ENCODE data around the gene PRICKLE1. TPM values are rescaled to one million over a fixed set of nuclear protein-coding genes. Genes with fewer than 3 reads are reported as not detected.

Gene PRICKLE1
- total RNA-seq, 1 experiment from 2014 or later: 14.1 TPM

- no peaks in the 10 kb centered on the region for H3K36me3 Mint-ChIP-seq (ENCODE audit: insufficient read depth, unreplicated experiment)
- no peak overlapping the region for H3K4me3 Mint-ChIP-seq (ENCODE audit: unreplicated experiment)
- ChIA-PET CTCF (interaction anchor here (0.7 kb wide), 1 partner anchor 68 kb away, joined by 4 read pairs; no protein-coding TSS in a partner anchor), POLR2A (no interaction called here)
- no peak overlapping the region for H3K27ac Mint-ChIP-seq (ENCODE audit: low read depth, unreplicated experiment)
- peaks cover 1% of the 10 kb centered on the region for H3K4me1 Mint-ChIP-seq (ENCODE audit: insufficient read depth, unreplicated experiment)
- TF ChIP-seq CTCF (IDR thresholded peaks at IDR 0.05; ENCODE audit: unreplicated experiment): no peak
- BruUV-seq (replicated peaks): no TSS peak
- no peak for DNase-seq (ENCODE audit: unreplicated experiment)
- H3K9me3 Mint-ChIP-seq (ENCODE audit: unreplicated experiment): peaks cover 8% of the 10 kb centered on the region
- intact Hi-C loops (cut with micrococcal nuclease): no loop called here
- no peaks in the 10 kb centered on the region for H3K27me3 Mint-ChIP-seq (ENCODE audit: insufficient read depth, unreplicated experiment)
Observed at GRCh38 chr12:42636993-42637392, 47.4 kb upstream of the PRICKLE1 start.

- Mint-ChIP-seq H3K4me3 (ENCODE audit: unreplicated experiment) (no peak overlapping the region), H3K27ac (ENCODE audit: low read depth, unreplicated experiment) (no peak overlapping the region), H3K4me1 (ENCODE audit: insufficient read depth, unreplicated experiment) (peaks cover 8% of the 10 kb centered on the region), H3K27me3 (ENCODE audit: insufficient read depth, unreplicated experiment) (no peaks in the 10 kb centered on the region), H3K9me3 (ENCODE audit: unreplicated experiment) (peaks cover 8% of the 10 kb centered on the region), H3K36me3 (ENCODE audit: insufficient read depth, unreplicated experiment) (no peaks in the 10 kb centered on the region)
- POLR2A ChIA-PET: interaction anchor here (0.6 kb wide), 1 partner anchor 96 kb away, joined by 3 read pairs; no protein-coding TSS in a partner anchor
- intact Hi-C loops (cut with micrococcal nuclease): no loop called here
- no peak for DNase-seq (ENCODE audit: unreplicated experiment)
- CTCF ChIA-PET: no interaction called here
- BruUV-seq (replicated peaks): no TSS peak
- no peak for TF ChIP-seq CTCF (IDR thresholded peaks at IDR 0.05; ENCODE audit: unreplicated experiment)
Observed at GRCh38 chr12:42633594-42633993, 44.0 kb upstream of the PRICKLE1 start.

- no peak for DNase-seq (ENCODE audit: unreplicated experiment)
- Mint-ChIP-seq H3K27ac (ENCODE audit: low read depth, unreplicated experiment) (peak overlapping the region; percentile 42), H3K4me1 (ENCODE audit: insufficient read depth, unreplicated experiment) (peaks cover 8% of the 10 kb centered on the region), H3K4me3 (ENCODE audit: unreplicated experiment) (no peak overlapping the region), H3K27me3 (ENCODE audit: insufficient read depth, unreplicated experiment) (no peaks in the 10 kb centered on the region), H3K9me3 (ENCODE audit: unreplicated experiment) (no peaks in the 10 kb centered on the region), H3K36me3 (ENCODE audit: insufficient read depth, unreplicated experiment) (no peaks in the 10 kb centered on the region)
- intact Hi-C loops (cut with micrococcal nuclease): no loop called here
- ChIA-PET POLR2A (no interaction called here), CTCF (interaction anchor here (0.6 to 0.9 kb wide), 2 partner anchors 12 to 114 kb away, joined by 3 read pairs; no protein-coding TSS in a partner anchor)
- TF ChIP-seq CTCF (IDR thresholded peaks at IDR 0.05; ENCODE audit: unreplicated experiment): no peak
- BruUV-seq (replicated peaks): no TSS peak
Observed at GRCh38 chr12:42631513-42631912, 42.0 kb upstream of the PRICKLE1 start.

GRCh38 chr12:42630314-42630713 lies 40.8 kb upstream of the PRICKLE1 start:
- TF ChIP-seq CTCF (IDR thresholded peaks at IDR 0.05; ENCODE audit: unreplicated experiment): no peak
- Mint-ChIP-seq H3K9me3 (ENCODE audit: unreplicated experiment) (no peaks in the 10 kb centered on the region), H3K4me1 (ENCODE audit: insufficient read depth, unreplicated experiment) (peaks cover 8% of the 10 kb centered on the region), H3K4me3 (ENCODE audit: unreplicated experiment) (no peak overlapping the region), H3K27me3 (ENCODE audit: insufficient read depth, unreplicated experiment) (no peaks in the 10 kb centered on the region), H3K27ac (ENCODE audit: low read depth, unreplicated experiment) (no peak overlapping the region), H3K36me3 (ENCODE audit: insufficient read depth, unreplicated experiment) (no peaks in the 10 kb centered on the region)
- intact Hi-C loops (cut with micrococcal nuclease): no loop called here
- DNase-seq (ENCODE audit: unreplicated experiment): no peak
- BruUV-seq (replicated peaks): no TSS peak
- POLR2A ChIA-PET: no interaction called here
- CTCF ChIA-PET: interaction anchor here (0.6 kb wide), 1 partner anchor 145 kb away, joined by 4 read pairs; no protein-coding TSS in a partner anchor
